MM.1S (cell line): Measurements from ENCODE around the gene C6orf136.

ENCODE experiments used
- DNase-seq: peaks from one replicate; pipeline ENCODE4 v3.0.0-alpha.2; 2015
- H2AFZ ChIP-seq: fragments of 300-600 bp; sonication (generic); 2 replicates; pipeline ENCODE4 v1.6.0; 2016; ENCODE audit warnings: antibody characterized with exemption, low read length
- H3F3A ChIP-seq: fragments of 300-600 bp; sonication (generic); 2 replicates; pipeline ENCODE4 v1.6.1; 2016; ENCODE audit warnings: mild to moderate bottlenecking, antibody characterized with exemption, low read length, moderate library complexity, mixed read lengths; ENCODE audit not compliant: insufficient read depth
- H3K27ac ChIP-seq: fragments of 300-600 bp; sonication (generic); 2 replicates; pipeline ENCODE4 v1.5.1; 2016; ENCODE audit warnings: mild to moderate bottlenecking, low read length
- H3K27me3 ChIP-seq: fragments of 300-600 bp; sonication (generic); replicated peaks from 2 replicates; pipeline ENCODE4 v1.6.0; 2016; ENCODE audit warnings: low read length; ENCODE audit not compliant: insufficient read depth
- H3K36me3 ChIP-seq: fragments of 300-600 bp; sonication (generic); replicated peaks from 2 replicates; pipeline ENCODE4 v1.6.1; 2016; ENCODE audit warnings: mild to moderate bottlenecking, low read length, mixed read lengths; ENCODE audit not compliant: insufficient read depth
- H3K4me1 ChIP-seq: fragments of 300-600 bp; sonication (generic); 2 replicates; pipeline ENCODE4 v1.6.1; 2016; ENCODE audit warnings: low read length, mixed read lengths
- H3K4me2 ChIP-seq: fragments of 300-600 bp; sonication (generic); 2 replicates; pipeline ENCODE4 v1.6.0; 2016; ENCODE audit warnings: low read depth, low read length
- H3K4me3 ChIP-seq: fragments of 300-600 bp; sonication (generic); 2 replicates; pipeline ENCODE4 v1.5.1; 2016; ENCODE audit warnings: low read length, mixed read lengths
- H3K79me2 ChIP-seq: fragments of 300-600 bp; sonication (generic); 2 replicates; pipeline ENCODE4 v1.6.1; 2016; ENCODE audit warnings: mixed run types, low read length, mixed read lengths
- H3K9ac ChIP-seq: fragments of 300-600 bp; sonication (generic); 2 replicates; pipeline ENCODE4 v1.6.1; 2016; ENCODE audit warnings: low read length, mixed read lengths
- H3K9me2 ChIP-seq: fragments of 300-600 bp; sonication (generic); replicated peaks from 2 replicates; pipeline ENCODE4 v1.6.1; 2016; ENCODE audit warnings: mild to moderate bottlenecking, low read length, mixed read lengths; ENCODE audit not compliant: insufficient read depth
- H3K9me3 ChIP-seq: fragments of 300-600 bp; sonication (generic); replicated peaks from 2 replicates; pipeline ENCODE4 v1.6.1; 2016; ENCODE audit warnings: mild to moderate bottlenecking, low read length, mixed read lengths; ENCODE audit not compliant: insufficient read depth
- H4K20me1 ChIP-seq: fragments of 300-600 bp; sonication (generic); 2 replicates; pipeline ENCODE4 v1.6.1; 2016; ENCODE audit warnings: mild to moderate bottlenecking, low read length, moderate library complexity, mixed read lengths; ENCODE audit not compliant: insufficient read depth
- CTCF ChIP-seq: fragments of 300-600 bp; sonication (generic); IDR thresholded peaks from 2 replicates; pipeline ENCODE4 v1.5.1; 2016; ENCODE audit warnings: antibody characterized with exemption, low read length, mixed read lengths
- EZH2 ChIP-seq: fragments of 300-600 bp; sonication (generic); optimal IDR thresholded peaks from 2 replicates; pipeline ENCODE3; 2017; ENCODE audit warnings: low read depth, mild to moderate bottlenecking, antibody characterized with exemption, low read length, mixed read lengths
- EZH2phosphoT487 ChIP-seq: fragments of 300-600 bp; sonication (generic); IDR thresholded peaks from 2 replicates; pipeline ENCODE4 v1.6.1; 2018; ENCODE audit warnings: antibody characterized with exemption, low read length

C6orf136 gene

GRCh38 chr6:30691208-30691847 is 44.4 kb downstream of the C6orf136 start:
- Histone ChIP-seq H3K4me1 (peaks cover 25% of the 10 kb centered on the region), H3K79me2 (peaks cover 11% of the 10 kb centered on the region), H3K27ac (no peak overlapping the region), H4K20me1 (no peaks in the 10 kb centered on the region), H2AFZ (peak overlapping the region; percentile 93), H3K4me3 (peak overlapping the region; percentile 88), H3K9ac (peak overlapping the region; percentile 67; the same call in 1 of the 2 replicates), H3K27me3 (no peaks in the 10 kb centered on the region), H3K4me2 (peak overlapping the region; percentile 89), H3K36me3 (no peaks in the 10 kb centered on the region), H3K9me2 (no peaks in the 10 kb centered on the region), H3F3A (peaks cover 16% of the 10 kb centered on the region), H3K9me3 (no peaks in the 10 kb centered on the region)
- TF ChIP-seq CTCF (no peak), EZH2 (no peak), EZH2phosphoT487 (no peak)
- DNase-seq = no peak

GRCh38 chr6:30696432-30696831 is 49.5 kb downstream of the C6orf136 start:
- no peak overlapping the region for H3K4me3 ChIP-seq
- no peaks in the 10 kb centered on the region for H3K36me3 ChIP-seq
- TF ChIP-seq EZH2phosphoT487 (no peak), EZH2 (no peak), CTCF (no peak)
- no peaks in the 10 kb centered on the region for H3K79me2 ChIP-seq
- no peak overlapping the region for H2AFZ ChIP-seq
- no peaks in the 10 kb centered on the region for H4K20me1 ChIP-seq
- H3F3A ChIP-seq = no peaks in the 10 kb centered on the region
- H3K4me2 ChIP-seq = no peak overlapping the region
- H3K9me2 ChIP-seq = no peaks in the 10 kb centered on the region
- no peaks in the 10 kb centered on the region for H3K27me3 ChIP-seq
- H3K4me1 ChIP-seq = 0 out of 2 replicates have a peak, but pooled peaks cover 3% of the 10 kb centered on the region
- no peaks in the 10 kb centered on the region for H3K9me3 ChIP-seq
- no peak overlapping the region for H3K27ac ChIP-seq
- no peak for DNase-seq
- H3K9ac ChIP-seq = no peak overlapping the region

- no peaks in the 10 kb centered on the region for H3K36me3 ChIP-seq
- no peak for DNase-seq
- H4K20me1 ChIP-seq = no peaks in the 10 kb centered on the region
- H3K79me2 ChIP-seq = no peaks in the 10 kb centered on the region
- H3F3A ChIP-seq = no peaks in the 10 kb centered on the region
- H3K4me3 ChIP-seq = no peak overlapping the region
- no peak overlapping the region for H3K9ac ChIP-seq
- H3K27me3 ChIP-seq = no peaks in the 10 kb centered on the region
- no peak for TF ChIP-seq CTCF
- no peak for TF ChIP-seq EZH2
- TF ChIP-seq EZH2phosphoT487 = no peak
- H3K4me2 ChIP-seq = no peak overlapping the region
- no peak overlapping the region for H2AFZ ChIP-seq
- no peaks in the 10 kb centered on the region for H3K9me3 ChIP-seq
- H3K9me2 ChIP-seq = no peaks in the 10 kb centered on the region
- H3K4me1 ChIP-seq = no peaks in the 10 kb centered on the region
- H3K27ac ChIP-seq = no peak overlapping the region
Observed at GRCh38 chr6:30700340-30700739, 53.4 kb downstream of the C6orf136 start.
